Measurements from ENCODE around the gene OLA1.

DNA sequence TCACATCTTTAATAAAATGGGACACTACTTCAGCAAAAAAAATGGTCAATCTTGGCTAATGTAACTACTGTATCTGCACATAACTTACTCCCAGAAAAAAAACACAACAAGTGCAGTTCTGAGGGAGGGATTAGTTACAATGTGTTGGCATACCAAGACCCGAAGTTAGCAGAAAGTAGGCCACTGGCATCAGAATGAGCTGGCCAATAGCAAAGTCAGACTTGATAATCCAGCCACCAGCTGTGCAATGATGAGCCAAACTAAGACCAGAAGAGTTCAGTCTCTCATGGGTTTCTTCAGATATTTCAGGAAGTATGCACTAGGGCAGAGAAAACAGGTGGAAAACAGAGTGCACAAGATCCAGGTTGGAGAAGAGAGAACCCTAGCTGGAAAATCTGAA, 65.3 kb downstream of the OLA1 start:
- no peak for TF ChIP-seq GATA2 (IDR thresholded peaks at IDR 0.05; ENCODE audit: low read depth, low read length)
- no peak for TF ChIP-seq GATA3 (IDR thresholded peaks at IDR 0.05; ENCODE audit: low read depth, low read length)
